Naive thymus-derived CD4-positive, alpha-beta T cell (primary cell): ENCODE results near the gene MAP4K5. TPM values are rescaled to one million over a fixed set of nuclear protein-coding genes. Genes with fewer than 3 reads are reported as not detected.

Experiments
- ATAC-seq: fragments of 150-1000 bp; cut with Tn5 transposase; 2 replicates; pipeline ENCODE4 v1.10.0; 2021; ENCODE audit warnings: mild to moderate bottlenecking, moderate library complexity
- CTCF ChIA-PET: fragments of 350-600 bp; sonication (Branson Sonifier 250); formaldehyde crosslinking; loops from one replicate; lab custom pipeline; 2021; ENCODE audit warnings: antibody characterized with exemption; lab: Charles Lee
- POLR2A ChIA-PET: fragments of 350-600 bp; sonication (Branson Sonifier 250); formaldehyde crosslinking; loops from one replicate; lab custom pipeline; 2021; ENCODE audit warnings: antibody characterized with exemption, inconsistent platforms; lab: Charles Lee
- DNase-seq, 9 donors: peaks; one replicate each; pipeline versions ENCODE4 v3.0.0 to v3.0.0-alpha.2; 2020 to 2022; ENCODE audit warnings: mixed read lengths in 1 of 9
- H3K27ac ChIP-seq: one replicate; pipeline ENCODE4 v1.7.0; 2013; ENCODE audit warnings: mild to moderate bottlenecking, low read depth, low read length, moderate library complexity
- H3K27me3 ChIP-seq, 2 donors: one replicate each; pipeline ENCODE4 v1.7.0; 2013; ENCODE audit warnings: low read length in 2 of 2, mild to moderate bottlenecking in 2 of 2, moderate library complexity in 2 of 2; ENCODE audit not compliant: control insufficient read depth in 2 of 2, insufficient read depth in 2 of 2
- H3K36me3 ChIP-seq, 3 experiments: 1 replicate in 2 of 3; 2 replicates in 1 of 3; pipeline ENCODE4 v1.7.0; 2013; ENCODE audit warnings: low read length in 3 of 3, mild to moderate bottlenecking in 3 of 3, moderate library complexity in 1 of 3; ENCODE audit not compliant: insufficient read depth in 3 of 3, control insufficient read depth in 2 of 3
- H3K4me1 ChIP-seq, 2 donors: one replicate each; pipeline ENCODE4 v1.7.0; 2013; ENCODE audit warnings: low read length in 2 of 2, mild to moderate bottlenecking in 2 of 2, moderate library complexity in 1 of 2; ENCODE audit not compliant: control insufficient read depth in 2 of 2, insufficient read depth in 2 of 2
- H3K4me3 ChIP-seq: 2 replicates; pipeline ENCODE4 v1.7.0; 2013; ENCODE audit warnings: mild to moderate bottlenecking, low read length
- H3K9me3 ChIP-seq, 3 experiments: 1 replicate in 2 of 3; 2 replicates in 1 of 3; pipeline ENCODE4 v1.7.0; 2013; ENCODE audit warnings: low read length in 3 of 3; ENCODE audit not compliant: control insufficient read depth in 2 of 3
- H3K27ac Mint-ChIP-seq, 9 donors: one replicate each; pipeline ENCODE4 v1.8.0; 2020 to 2022; ENCODE audit warnings: mixed read lengths in 9 of 9, mild to moderate bottlenecking in 8 of 9, moderate library complexity in 5 of 9, inconsistent platforms in 2 of 9
- H3K27me3 Mint-ChIP-seq, 5 donors: one replicate each; pipeline ENCODE4 v1.8.0; 2021 to 2022; ENCODE audit warnings: mixed read lengths in 5 of 5, mild to moderate bottlenecking in 1 of 5
- H3K36me3 Mint-ChIP-seq, 5 donors: one replicate each; pipeline ENCODE4 v1.8.0; 2020 to 2022; ENCODE audit warnings: mixed read lengths in 5 of 5, mild to moderate bottlenecking in 3 of 5, inconsistent platforms in 1 of 5
- H3K4me1 Mint-ChIP-seq, 7 donors: one replicate each; pipeline ENCODE4 v1.8.0; 2020 to 2022; ENCODE audit warnings: mixed read lengths in 7 of 7, mild to moderate bottlenecking in 3 of 7, inconsistent platforms in 1 of 7
- H3K4me3 Mint-ChIP-seq, 10 donors: one replicate each; pipeline ENCODE4 v1.8.0; 2020 to 2022; ENCODE audit warnings: mild to moderate bottlenecking in 10 of 10, mixed read lengths in 10 of 10, moderate library complexity in 6 of 10, inconsistent platforms in 2 of 10
- H3K9me3 Mint-ChIP-seq, 11 donors: one replicate each; pipeline ENCODE4 v1.8.0; 2020 to 2022; ENCODE audit warnings: mixed read lengths in 11 of 11, mild to moderate bottlenecking in 4 of 11, inconsistent platforms in 1 of 11, moderate library complexity in 1 of 11
- intact Hi-C, 2 donors: fragments of 100-400 bp; cut with micrococcal nuclease; formaldehyde crosslinking; loops; one replicate each; pipeline ENCODE4 v1.15.1; 2023
- polyA plus RNA-seq, 2 donors: library from polyadenylated mRNA; unstranded; fragments of 300-500 nt; fragmentation: Illumina TruSeq; gene quantifications; one replicate each; pipeline ENCODE4 v1.2.3, GENCODE V29; 2021
- total RNA-seq, 6 experiments: library from RNA in 5 of 6; stranded (reverse) in 5 of 6; gene quantifications; 1 replicate in 5 of 6; 2 replicates in 1 of 6; pipeline ENCODE4 v1.2.3 and lab custom pipeline; 2021 to 2026

MAP4K5 gene
- total and polyA plus RNA-seq, 7 experiments from 2014 or later, result 15.4 to 47.5 (median 32.5) TPM

DNA sequence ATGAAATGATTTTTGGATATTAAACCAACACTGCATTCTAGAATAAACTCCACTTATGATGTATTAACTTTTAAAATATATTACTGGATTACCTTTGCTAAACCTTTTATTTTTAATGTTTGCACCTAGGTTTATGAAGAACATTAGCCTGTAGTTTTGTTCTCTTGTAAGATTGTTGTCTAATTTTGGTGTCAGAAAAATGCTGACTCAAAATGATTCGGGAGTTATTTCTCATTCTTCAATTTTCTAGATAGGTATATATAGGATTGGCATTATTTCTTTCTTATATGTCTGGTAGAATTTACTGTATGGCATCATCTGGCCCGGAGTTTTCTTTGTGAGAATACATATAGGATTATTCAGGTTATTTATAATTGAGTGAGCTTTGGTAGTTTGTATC lies 54.6 kb downstream of the MAP4K5 start:
- Mint-ChIP-seq H3K36me3 (peaks cover 18 to 76% (median 58%) of the 10 kb centered on the region in 5 donors), H3K27ac (no peak overlapping the region), H3K4me3 (no peak overlapping the region), H3K27me3 (no peaks in the 10 kb centered on the region), H3K4me1 (peaks cover 0 to 3% (median 0%) of the 10 kb centered on the region in 7 donors), H3K9me3 (peaks cover 0 to 27% (median 7%) of the 10 kb centered on the region in 11 donors)
- intact Hi-C loops, result no loop called here
- Histone ChIP-seq H3K27ac (no peak overlapping the region), H3K9me3 (peaks cover 0 to 13% (median 0%) of the 10 kb centered on the region in 3 experiments), H3K4me1 (no peaks in the 10 kb centered on the region), H3K36me3 (peaks cover 5 to 26% (median 7%) of the 10 kb centered on the region in 3 experiments), H3K4me3 (no peak overlapping the region), H3K27me3 (no peaks in the 10 kb centered on the region)
- ChIA-PET CTCF (no interaction called here), POLR2A (no interaction called here)
- no peak for ATAC-seq
- DNase-seq, result no peak

- intact Hi-C loops, result no loop called here
- H3K4me3 Mint-ChIP-seq, result no peak overlapping the region
- H3K27me3 Mint-ChIP-seq, result no peaks in the 10 kb centered on the region
- peaks cover 0 to 13% (median 0%) of the 10 kb centered on the region in 3 experiments for H3K9me3 ChIP-seq
- H3K36me3 Mint-ChIP-seq, result peaks cover 28 to 84% (median 74%) of the 10 kb centered on the region in 5 donors
- H3K27ac Mint-ChIP-seq, result no peak overlapping the region
- no peak overlapping the region for H3K4me3 ChIP-seq
- H3K27ac ChIP-seq, result no peak overlapping the region
- no peaks in the 10 kb centered on the region for H3K27me3 ChIP-seq
- POLR2A ChIA-PET, result no interaction called here
- H3K4me1 ChIP-seq, result no peaks in the 10 kb centered on the region
- peaks cover 5 to 39% (median 7%) of the 10 kb centered on the region in 3 experiments for H3K36me3 ChIP-seq
- DNase-seq (no peak), ATAC-seq (no peak)
- H3K4me1 Mint-ChIP-seq, result peaks cover 0 to 3% (median 0%) of the 10 kb centered on the region in 7 donors
- CTCF ChIA-PET, result no interaction called here
- H3K9me3 Mint-ChIP-seq, result peaks cover 0 to 43% (median 19%) of the 10 kb centered on the region in 11 donors
These were observed 56.2 kb downstream of the MAP4K5 start for GRCh38 chr14:50476134-50476533.

DNA sequence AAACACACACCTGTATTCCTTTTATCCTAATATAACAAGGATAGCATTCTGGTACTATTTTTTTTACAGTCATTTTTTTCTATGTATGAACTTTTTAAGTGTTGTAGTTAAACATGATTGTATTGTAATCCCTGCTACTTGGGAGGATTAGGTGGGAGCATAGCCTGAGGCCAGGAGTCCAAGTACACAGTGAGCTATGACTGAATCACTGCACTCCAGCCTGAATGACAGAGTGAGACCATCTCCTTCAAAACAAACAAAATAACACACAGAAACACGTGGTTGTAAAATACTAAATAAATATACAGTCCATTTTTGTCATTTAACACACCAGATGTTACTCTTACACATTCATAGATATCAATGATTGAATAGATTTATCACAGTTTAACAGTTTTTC lies 56.9 kb downstream of the MAP4K5 start:
- Mint-ChIP-seq H3K27ac (no peak overlapping the region), H3K4me3 (no peak overlapping the region), H3K36me3 (peaks cover 31 to 89% (median 79%) of the 10 kb centered on the region in 5 donors), H3K4me1 (peaks cover 0 to 4% (median 0%) of the 10 kb centered on the region in 7 donors), H3K27me3 (no peaks in the 10 kb centered on the region), H3K9me3 (peaks cover 0 to 50% (median 19%) of the 10 kb centered on the region in 11 donors)
- H3K4me1 ChIP-seq, result no peaks in the 10 kb centered on the region
- ATAC-seq, result no peak
- H3K9me3 ChIP-seq, result peaks cover 0 to 13% (median 0%) of the 10 kb centered on the region in 3 experiments
- H3K4me3 ChIP-seq, result no peak overlapping the region
- H3K27ac ChIP-seq, result no peak overlapping the region
- peaks cover 5 to 43% (median 7%) of the 10 kb centered on the region in 3 experiments for H3K36me3 ChIP-seq
- DNase-seq, result no peak
- intact Hi-C loops, result no loop called here
- POLR2A ChIA-PET, result no interaction called here
- CTCF ChIA-PET, result no interaction called here
- no peaks in the 10 kb centered on the region for H3K27me3 ChIP-seq

GRCh38 chr14:50471838-50472465 lies 60.4 kb downstream of the MAP4K5 start:
- Mint-ChIP-seq H3K4me3 (no peak overlapping the region), H3K27me3 (no peaks in the 10 kb centered on the region), H3K9me3 (peaks cover 0 to 57% (median 19%) of the 10 kb centered on the region in 11 donors), H3K4me1 (peaks cover 0 to 11% (median 4%) of the 10 kb centered on the region in 7 donors), H3K27ac (no peak overlapping the region), H3K36me3 (peaks cover 33 to 84% (median 79%) of the 10 kb centered on the region in 5 donors)
- Histone ChIP-seq H3K27me3 (no peaks in the 10 kb centered on the region), H3K27ac (no peak overlapping the region), H3K9me3 (peaks cover 0 to 13% (median 0%) of the 10 kb centered on the region in 3 experiments), H3K4me3 (no peak overlapping the region), H3K36me3 (peaks cover 5 to 57% (median 13%) of the 10 kb centered on the region in 3 experiments), H3K4me1 (no peaks in the 10 kb centered on the region)
- ChIA-PET CTCF (no interaction called here), POLR2A (no interaction called here)
- DNase-seq (no peak), ATAC-seq (no peak)
- intact Hi-C loops, result no loop called here

- H3K36me3 Mint-ChIP-seq, result peaks cover 30 to 80% (median 73%) of the 10 kb centered on the region in 5 donors
- H3K27ac Mint-ChIP-seq, result no peak overlapping the region
- H3K27me3 Mint-ChIP-seq, result no peaks in the 10 kb centered on the region
- no peaks in the 10 kb centered on the region for H3K4me1 ChIP-seq
- H3K4me3 ChIP-seq, result no peak overlapping the region
- no peak overlapping the region for H3K4me3 Mint-ChIP-seq
- peaks cover 0 to 57% (median 18%) of the 10 kb centered on the region in 11 donors for H3K9me3 Mint-ChIP-seq
- ATAC-seq, result no peak
- H3K4me1 Mint-ChIP-seq, result peaks cover 0 to 11% (median 4%) of the 10 kb centered on the region in 7 donors
- intact Hi-C loops, result no loop called here
- ChIA-PET CTCF (interaction anchor here (0.6 kb wide), 1 partner anchor 175 kb away, joined by 3 read pairs; no protein-coding TSS in a partner anchor), POLR2A (no interaction called here)
- no peak overlapping the region for H3K27ac ChIP-seq
- DNase-seq, result no peak
- H3K27me3 ChIP-seq, result no peaks in the 10 kb centered on the region
- H3K36me3 ChIP-seq, result peaks cover 5 to 56% (median 13%) of the 10 kb centered on the region in 3 experiments
- H3K9me3 ChIP-seq, result peaks cover 0 to 13% (median 0%) of the 10 kb centered on the region in 3 experiments
These were observed 62.4 kb downstream of the MAP4K5 start for GRCh38 chr14:50469982-50470381.

- POLR2A ChIA-PET, result no interaction called here
- CTCF ChIA-PET, result no interaction called here
- H3K9me3 ChIP-seq, result no peaks in the 10 kb centered on the region
These were observed 70.3 kb downstream of the MAP4K5 start for GRCh38 chr14:50462111-50462510.

More at GRCh38 chr14:50462111-50462510, 70.3 kb downstream of the MAP4K5 start:
- Mint-ChIP-seq H3K4me3 (no peak overlapping the region), H3K36me3 (peaks cover 4 to 33% (median 22%) of the 10 kb centered on the region in 5 donors), H3K9me3 (peaks cover 0 to 3% (median 0%) of the 10 kb centered on the region in 11 donors), H3K27ac (no peak overlapping the region), H3K27me3 (no peaks in the 10 kb centered on the region), H3K4me1 (peaks cover 0 to 2% (median 0%) of the 10 kb centered on the region in 7 donors)
- Histone ChIP-seq H3K4me3 (no peak overlapping the region), H3K4me1 (no peaks in the 10 kb centered on the region), H3K27ac (no peak overlapping the region), H3K27me3 (no peaks in the 10 kb centered on the region), H3K36me3 (peaks cover 0 to 27% (median 0%) of the 10 kb centered on the region in 3 experiments)
- intact Hi-C loops, result no loop called here
- DNase-seq, result no peak
- ATAC-seq, result no peak
